HG03571 (cell line): ENCODE results near the gene CD248.

ENCODE experiments used
- ATAC-seq: cut with Tn5 transposase; IDR thresholded peaks from one replicate; pipeline ENCODE4 v1.9.1; 2021; ENCODE audit not compliant: unreplicated experiment

Gene CD248

DNA sequence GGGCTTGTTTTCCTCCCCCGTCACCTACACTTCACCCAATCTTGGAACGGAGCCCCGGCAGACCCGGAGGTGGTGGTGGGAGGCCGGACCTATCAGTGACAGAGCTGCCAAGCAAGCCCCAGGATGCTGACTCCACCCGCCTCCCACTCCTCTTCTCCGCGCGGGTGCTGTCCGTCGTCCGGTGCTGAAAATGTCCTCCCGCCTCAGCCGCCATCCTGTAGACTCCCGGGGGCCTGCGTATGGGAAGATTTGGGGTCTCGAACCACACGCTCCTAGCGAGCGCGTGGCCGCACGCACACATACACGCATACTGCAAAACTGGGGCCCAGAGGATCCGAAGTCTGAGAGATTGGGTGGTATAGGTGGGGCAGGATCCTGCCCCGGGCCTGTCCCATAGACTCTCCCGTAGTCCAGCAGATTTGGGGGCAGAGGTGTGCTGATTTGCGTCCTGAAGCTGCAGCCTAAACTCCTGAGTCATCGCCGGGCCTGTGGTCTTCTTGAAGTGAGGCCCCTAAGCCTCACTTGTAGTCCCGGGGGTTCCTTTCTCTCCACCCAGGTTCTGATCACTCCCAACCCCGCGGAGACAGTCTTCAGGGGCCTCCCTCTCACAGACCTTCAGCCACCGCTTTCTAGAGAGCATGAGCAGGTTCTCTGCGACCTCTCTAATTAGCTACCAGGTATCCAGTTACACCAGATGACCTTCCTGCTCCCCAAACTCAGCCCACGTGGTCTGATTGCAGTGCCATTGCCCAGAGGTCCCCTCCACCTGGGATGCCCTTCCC lies 27.1 kb downstream of the CD248 start:
- peak; percentile 34 for ATAC-seq

GRCh38 chr11:66288671-66289547 lies 27.9 kb downstream of the CD248 start, which contains the start of gene YIF1A:
TSS of gene YIF1A (minus strand) at chr11:66289143. CDS start at chr11:66288985, 158 bp downstream.
- peak; percentile 75 for ATAC-seq

DNA sequence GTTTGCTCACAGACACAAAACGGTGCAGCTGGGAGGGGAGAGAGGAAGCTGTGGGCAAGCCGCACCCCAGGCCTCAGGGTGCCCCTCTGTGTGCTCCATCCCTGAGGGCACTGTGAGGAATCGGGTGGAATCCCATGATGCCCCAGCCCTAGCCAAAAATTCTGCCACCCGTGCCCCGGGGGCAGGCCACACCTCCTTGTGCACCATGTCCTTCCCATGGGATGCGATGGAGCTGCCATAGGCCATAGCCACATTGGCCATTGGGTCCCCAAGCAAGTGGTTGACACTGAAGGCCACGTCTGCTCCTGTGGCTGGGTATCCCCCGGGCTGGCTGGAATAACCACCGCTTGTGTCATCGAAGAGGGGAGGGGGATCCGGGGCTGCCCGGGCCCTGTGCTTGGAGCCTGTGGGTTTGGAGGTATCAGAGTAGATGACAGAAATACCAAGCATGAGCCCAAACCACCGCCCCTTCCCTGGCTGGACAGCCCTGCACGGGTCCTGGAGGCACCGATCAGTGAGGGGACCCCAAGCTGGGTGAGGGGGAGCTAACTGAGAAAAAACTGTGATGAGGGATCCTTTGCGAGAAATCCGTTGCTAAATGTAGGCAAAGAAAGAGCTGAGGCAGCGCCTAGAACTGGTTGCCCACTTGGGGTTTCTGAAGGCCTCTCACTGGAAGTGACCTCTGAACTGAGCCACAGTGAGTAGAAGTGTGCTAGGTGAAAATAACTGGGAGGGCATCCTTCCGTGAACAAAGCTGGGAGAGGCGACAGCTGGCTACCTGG lies 28.8 kb downstream of the CD248 start:
- no peak for ATAC-seq

DNA sequence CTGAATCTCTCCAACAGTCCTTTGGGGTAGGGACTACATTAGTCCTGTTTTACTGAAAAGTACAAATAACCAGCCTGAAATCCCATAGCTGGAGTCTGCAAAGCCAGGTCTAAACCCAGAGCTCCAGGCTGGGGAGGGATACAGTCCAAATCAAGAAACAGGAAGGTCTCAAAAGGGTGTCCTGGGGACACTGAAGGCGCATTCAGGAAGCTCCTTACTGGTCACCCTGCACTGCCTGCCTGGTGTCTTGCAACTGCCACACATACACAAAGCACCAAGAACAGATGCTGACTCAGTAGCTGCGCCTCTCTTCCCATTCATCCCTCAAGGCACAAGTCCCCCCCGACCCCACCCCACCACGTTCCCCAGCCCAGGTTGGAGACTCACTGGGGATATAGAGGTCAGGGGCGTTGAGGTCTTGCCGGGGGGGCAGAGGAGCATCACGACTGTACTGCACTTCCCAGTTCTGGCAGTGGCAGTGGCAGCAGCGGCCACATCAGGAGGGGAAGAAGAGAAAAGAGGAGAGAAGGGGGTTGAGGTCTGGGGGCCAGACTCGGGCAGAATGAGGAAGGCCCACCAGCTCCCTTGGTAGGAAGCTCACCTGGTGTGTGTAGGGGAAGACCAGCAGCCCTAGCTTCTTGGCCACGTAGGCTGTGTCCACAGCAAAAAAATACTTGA lies 29.5 kb downstream of the CD248 start:
- no peak for ATAC-seq

DNA sequence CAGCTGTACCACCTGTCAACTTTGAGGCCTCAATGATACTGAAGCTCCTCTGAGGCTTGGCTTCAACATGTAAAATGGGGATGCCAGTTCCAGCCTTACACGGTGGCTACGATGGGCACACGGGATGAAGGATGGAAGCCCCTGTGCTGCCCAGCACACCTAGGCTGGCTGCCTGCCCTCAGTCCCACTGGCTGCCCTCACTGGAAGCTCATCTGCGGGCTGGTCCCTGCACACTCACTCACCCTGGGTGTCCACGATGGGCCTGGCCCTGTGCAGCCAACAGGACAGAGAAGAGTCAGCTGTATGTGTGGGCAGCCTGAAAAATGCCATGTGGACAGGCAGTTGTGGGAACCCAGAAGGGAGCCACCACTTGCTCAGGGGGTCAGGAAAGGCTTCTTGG lies 30.1 kb downstream of the CD248 start:
- ATAC-seq: no peak

DNA sequence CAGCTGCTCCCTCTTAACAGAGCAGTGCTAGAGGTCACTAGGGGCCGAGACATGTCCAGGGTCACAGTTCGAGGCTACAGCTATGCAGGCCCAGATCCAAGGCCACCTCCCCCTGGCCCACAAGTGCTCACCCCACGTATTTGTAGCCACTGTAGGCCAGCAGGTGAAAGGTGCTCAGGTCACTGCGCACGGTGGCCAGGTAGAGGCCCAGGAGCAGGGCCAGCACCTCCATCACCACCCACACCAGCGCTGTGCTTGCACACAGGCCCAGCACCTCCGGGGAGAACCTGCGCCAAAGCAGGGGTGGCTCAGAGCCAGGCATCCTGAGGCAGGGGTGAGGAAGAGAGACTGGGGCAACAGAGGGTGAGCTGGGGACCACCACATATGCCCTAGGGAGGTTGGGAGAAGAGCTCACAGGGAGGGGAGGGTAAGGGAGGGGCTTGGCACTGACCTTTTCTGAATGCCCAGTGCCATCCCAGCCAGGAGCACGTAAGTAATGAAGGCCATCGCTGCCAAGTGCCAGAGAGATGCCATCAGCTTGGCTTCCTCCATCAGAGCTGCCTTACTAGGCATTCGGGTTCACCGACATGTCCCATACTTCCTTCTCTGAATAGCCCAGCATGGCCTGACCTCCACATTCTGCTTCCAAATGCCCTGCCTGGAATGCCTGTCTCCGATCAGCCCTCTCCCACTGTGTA lies 31.4 kb downstream of the CD248 start:
- ATAC-seq: no peak

GRCh38 chr11:66284526-66285078 lies 32.2 kb downstream of the CD248 start:
- ATAC-seq: no peak

- ATAC-seq: no peak
Measured at GRCh38 chr11:66283461-66284105, 33.3 kb downstream of the CD248 start.

- peak; percentile 59 for ATAC-seq
Measured at GRCh38 chr11:66282468-66283455, 34.1 kb downstream of the CD248 start.

DNA sequence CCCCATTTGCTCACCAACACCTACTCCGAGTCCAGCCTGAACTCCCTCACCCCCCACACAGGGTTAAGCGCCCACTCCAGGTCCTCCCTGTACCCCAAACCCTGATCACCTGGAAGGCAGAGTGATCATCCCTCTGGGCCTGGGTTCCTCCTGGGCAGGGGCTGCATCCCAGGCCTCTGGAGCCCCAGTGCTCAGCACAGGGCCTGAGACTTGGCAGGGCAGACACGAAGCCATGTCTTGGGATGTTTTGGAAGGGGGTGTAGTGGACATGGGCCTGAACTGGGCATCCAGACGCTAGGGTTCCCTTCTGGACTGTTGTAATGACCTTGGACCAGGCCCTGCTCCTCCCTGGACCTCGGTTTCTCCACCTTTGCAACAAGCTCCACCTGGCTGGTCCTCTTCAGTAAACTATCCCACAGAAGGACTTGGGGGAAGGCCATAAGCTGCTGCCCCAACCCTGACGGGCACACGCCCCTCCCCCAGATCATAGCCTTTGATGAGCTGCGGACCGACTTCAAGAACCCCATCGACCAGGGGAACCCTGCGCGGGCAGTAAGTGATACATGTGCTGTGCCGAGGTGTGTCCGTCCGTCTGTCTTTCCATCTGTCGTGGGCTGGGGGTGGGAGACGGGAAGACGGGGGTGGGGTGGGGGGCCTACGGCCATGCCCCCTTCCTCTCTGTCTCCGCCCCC lies 34.9 kb downstream of the CD248 start:
- peak; percentile 8 for ATAC-seq

- ATAC-seq: no peak
Measured at GRCh38 chr11:66281001-66281400, 35.8 kb downstream of the CD248 start.

- ATAC-seq: no peak
Measured at GRCh38 chr11:66280428-66280827, 36.4 kb downstream of the CD248 start.

DNA sequence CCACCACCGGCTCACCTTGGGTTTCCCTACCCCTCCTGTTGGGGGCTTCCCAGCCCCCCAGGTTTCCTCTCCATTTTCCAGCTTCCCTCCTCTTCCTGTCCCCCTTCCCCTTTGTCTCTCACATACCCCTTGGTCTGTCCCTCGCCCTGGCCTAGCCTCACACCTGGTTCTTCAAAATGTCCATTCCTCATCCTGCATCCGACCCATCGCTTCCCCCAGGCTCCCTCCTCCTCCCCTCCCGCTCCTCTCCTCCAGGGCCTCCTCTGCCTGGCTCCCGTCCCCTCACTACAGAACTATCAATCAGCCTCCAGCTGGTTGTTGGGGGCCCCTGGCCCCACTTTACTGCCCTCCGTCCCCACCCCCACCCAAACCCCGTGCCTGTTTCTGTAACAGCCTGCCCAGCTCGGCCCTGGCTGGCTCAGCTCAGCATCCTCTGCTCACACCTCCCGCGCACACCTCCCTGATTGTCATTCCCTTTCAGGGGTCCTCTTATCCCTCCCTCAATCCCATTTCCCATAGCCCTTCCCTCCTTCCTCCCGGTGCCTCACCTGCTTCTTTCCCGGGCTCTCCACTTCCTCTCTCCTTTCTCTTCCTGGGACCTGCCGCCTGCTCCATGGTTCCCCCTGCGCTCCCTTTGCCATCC lies 37.6 kb downstream of the CD248 start:
- no peak for ATAC-seq

- no peak for ATAC-seq
Measured at GRCh38 chr11:66278363-66279091, 38.3 kb downstream of the CD248 start.

- ATAC-seq: no peak
Measured at GRCh38 chr11:66277471-66278362, 39.1 kb downstream of the CD248 start, which contains the start of gene CNIH2. TSS of gene CNIH2 (plus strand) at chr11:66278175. CDS start at chr11:66278457, 282 bp downstream.
